ENCODE data around the gene INTS6L.

The INTS6L gene

DNA sequence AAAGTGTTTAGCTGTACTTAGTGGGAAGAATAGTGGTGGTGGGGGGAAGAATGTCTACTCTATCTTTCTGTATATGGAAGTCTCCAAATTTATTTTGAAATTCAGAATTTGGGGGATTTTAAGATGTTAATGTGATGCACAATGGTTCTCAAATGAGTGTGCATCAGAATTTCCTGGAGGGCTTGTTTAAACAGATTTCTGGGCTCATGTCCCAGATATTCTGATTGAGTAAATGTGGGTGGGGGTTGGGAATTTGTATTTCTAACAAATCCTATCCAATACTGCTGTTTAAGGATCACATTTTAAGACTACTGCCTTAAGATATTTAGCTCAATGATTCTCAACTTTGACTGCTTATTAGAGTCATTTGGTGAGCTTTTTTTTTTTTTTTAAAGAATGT, 15.1 kb upstream of the INTS6L start:
- no peak overlapping the region for H3K4me3 ChIP-seq (ENCODE audit: low read depth, low read length)
- TF ChIP-seq, protein P1, sequence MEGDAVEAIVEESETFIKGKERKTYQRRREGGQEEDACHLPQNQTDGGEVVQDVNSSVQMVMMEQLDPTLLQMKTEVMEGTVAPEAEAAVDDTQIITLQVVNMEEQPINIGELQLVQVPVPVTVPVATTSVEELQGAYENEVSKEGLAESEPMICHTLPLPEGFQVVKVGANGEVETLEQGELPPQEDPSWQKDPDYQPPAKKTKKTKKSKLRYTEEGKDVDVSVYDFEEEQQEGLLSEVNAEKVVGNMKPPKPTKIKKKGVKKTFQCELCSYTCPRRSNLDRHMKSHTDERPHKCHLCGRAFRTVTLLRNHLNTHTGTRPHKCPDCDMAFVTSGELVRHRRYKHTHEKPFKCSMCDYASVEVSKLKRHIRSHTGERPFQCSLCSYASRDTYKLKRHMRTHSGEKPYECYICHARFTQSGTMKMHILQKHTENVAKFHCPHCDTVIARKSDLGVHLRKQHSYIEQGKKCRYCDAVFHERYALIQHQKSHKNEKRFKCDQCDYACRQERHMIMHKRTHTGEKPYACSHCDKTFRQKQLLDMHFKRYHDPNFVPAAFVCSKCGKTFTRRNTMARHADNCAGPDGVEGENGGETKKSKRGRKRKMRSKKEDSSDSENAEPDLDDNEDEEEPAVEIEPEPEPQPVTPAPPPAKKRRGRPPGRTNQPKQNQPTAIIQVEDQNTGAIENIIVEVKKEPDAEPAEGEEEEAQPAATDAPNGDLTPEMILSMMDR (IDR thresholded peaks at IDR 0.05; ENCODE audit: low read depth, low read length), result no peak
- TF ChIP-seq POLR2A (IDR thresholded peaks at IDR 0.05; ENCODE audit: extremely low read depth, insufficient read length) (no peak), MYC (IDR thresholded peaks at IDR 0.05; ENCODE audit: low read depth, low read length) (no peak)
- TF ChIP-seq, protein P2, sequence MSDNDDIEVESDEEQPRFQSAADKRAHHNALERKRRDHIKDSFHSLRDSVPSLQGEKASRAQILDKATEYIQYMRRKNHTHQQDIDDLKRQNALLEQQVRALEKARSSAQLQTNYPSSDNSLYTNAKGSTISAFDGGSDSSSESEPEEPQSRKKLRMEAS (IDR thresholded peaks at IDR 0.05; ENCODE audit: low read depth, low read length), result no peak
- no peak for DNase-seq (ENCODE audit: low read depth)

GRCh38 chrX:135509885-135510284, 10.6 kb upstream of the INTS6L start:
- TF ChIP-seq, protein P1 (IDR thresholded peaks at IDR 0.05; ENCODE audit: low read depth, low read length), result no peak
- TF ChIP-seq, protein P2 (IDR thresholded peaks at IDR 0.05; ENCODE audit: low read depth, low read length), result no peak
- TF ChIP-seq MYC (IDR thresholded peaks at IDR 0.05; ENCODE audit: low read depth, low read length) (no peak), POLR2A (IDR thresholded peaks at IDR 0.05; ENCODE audit: extremely low read depth, insufficient read length) (no peak)
- no peak overlapping the region for H3K4me3 ChIP-seq (ENCODE audit: low read depth, low read length)
- no peak for DNase-seq (ENCODE audit: low read depth)

GRCh38 chrX:135512508-135513129, 7.8 kb upstream of the INTS6L start:
- TF ChIP-seq POLR2A (IDR thresholded peaks at IDR 0.05; ENCODE audit: extremely low read depth, insufficient read length) (no peak), MYC (IDR thresholded peaks at IDR 0.05; ENCODE audit: low read depth, low read length) (no peak)
- TF ChIP-seq, protein P1 (IDR thresholded peaks at IDR 0.05; ENCODE audit: low read depth, low read length), result no peak
- TF ChIP-seq, protein P2 (IDR thresholded peaks at IDR 0.05; ENCODE audit: low read depth, low read length), result no peak
- DNase-seq (ENCODE audit: low read depth), result peak; percentile 84
- peak overlapping the region; percentile 17 for H3K4me3 ChIP-seq (ENCODE audit: low read depth, low read length)

- DNase-seq (ENCODE audit: low read depth), result peak; percentile 84
- TF ChIP-seq, protein P2 (IDR thresholded peaks at IDR 0.05; ENCODE audit: low read depth, low read length), result no peak
- TF ChIP-seq MYC (IDR thresholded peaks at IDR 0.05; ENCODE audit: low read depth, low read length), result no peak
- TF ChIP-seq POLR2A (IDR thresholded peaks at IDR 0.05; ENCODE audit: extremely low read depth, insufficient read length), result no peak
- TF ChIP-seq, protein P1 (IDR thresholded peaks at IDR 0.05; ENCODE audit: low read depth, low read length), result no peak
- peak overlapping the region; percentile 17 for H3K4me3 ChIP-seq (ENCODE audit: low read depth, low read length)
Measured at GRCh38 chrX:135513130-135513515, 7.3 kb upstream of the INTS6L start.

DNA sequence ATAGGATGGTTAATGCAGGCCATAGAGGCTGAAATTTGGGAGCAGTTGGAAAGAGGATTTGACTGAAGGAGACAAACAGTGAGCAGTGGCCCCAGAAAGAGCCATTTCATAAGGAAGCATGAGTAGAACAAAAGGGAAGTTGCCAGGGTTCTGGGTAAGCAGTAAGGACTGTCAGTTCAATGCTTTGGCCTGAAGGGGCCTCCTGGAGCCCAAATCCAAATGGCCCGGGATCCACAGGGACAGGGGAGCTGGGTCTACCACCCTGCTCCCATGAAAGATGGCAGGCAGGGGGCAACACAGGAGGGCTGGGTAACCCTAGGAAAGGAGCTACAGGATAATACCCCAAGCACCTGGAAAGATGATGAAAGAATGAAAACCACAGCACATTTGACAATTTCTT, 4.1 kb upstream of the INTS6L start:
- peak; percentile 80 for DNase-seq (ENCODE audit: low read depth)
- TF ChIP-seq, protein P1 (IDR thresholded peaks at IDR 0.05; ENCODE audit: low read depth, low read length), result peak; percentile 28
- TF ChIP-seq MYC (IDR thresholded peaks at IDR 0.05; ENCODE audit: low read depth, low read length) (no peak), POLR2A (IDR thresholded peaks at IDR 0.05; ENCODE audit: extremely low read depth, insufficient read length) (no peak)
- TF ChIP-seq, protein P2 (IDR thresholded peaks at IDR 0.05; ENCODE audit: low read depth, low read length), result no peak
- H3K4me3 ChIP-seq (ENCODE audit: low read depth, low read length), result no peak overlapping the region

All from NB4 (cell line).